Raji (cell line): ENCODE measurements around the gene TGFBR1.

ENCODE experiments used
- POLR2A ChIP-seq: IDR thresholded peaks from 2 replicates; pipeline ENCODE4 v1.6.1; 2011; ENCODE audit warnings: low read depth, low read length, control low read depth; ENCODE audit not compliant: insufficient read depth

Gene TGFBR1

GRCh38 chr9:99112750-99113413 lies 8.0 kb downstream of the TGFBR1 start:
- no peak for TF ChIP-seq POLR2A

GRCh38 chr9:99113414-99114048 lies 8.6 kb downstream of the TGFBR1 start:
- no peak for TF ChIP-seq POLR2A

GRCh38 chr9:99114049-99114440 lies 9.1 kb downstream of the TGFBR1 start:
- TF ChIP-seq POLR2A, result no peak

GRCh38 chr9:99114846-99115500 lies 10.1 kb downstream of the TGFBR1 start:
- no peak for TF ChIP-seq POLR2A

GRCh38 chr9:99116003-99116411 lies 11.1 kb downstream of the TGFBR1 start:
- TF ChIP-seq POLR2A, result no peak

- 0 out of 2 replicates have a peak, but pooled peaks have one; percentile 15 for TF ChIP-seq POLR2A
Observed at GRCh38 chr9:99118782-99119466, 14.0 kb downstream of the TGFBR1 start.

- 0 out of 2 replicates have a peak, but pooled peaks have one; percentile 23 for TF ChIP-seq POLR2A
Observed at GRCh38 chr9:99119976-99120655, 15.2 kb downstream of the TGFBR1 start.

GRCh38 chr9:99121604-99122003 lies 16.7 kb downstream of the TGFBR1 start:
- TF ChIP-seq POLR2A, result no peak

- no peak for TF ChIP-seq POLR2A
Observed at GRCh38 chr9:99124534-99125255, 19.8 kb downstream of the TGFBR1 start.

- TF ChIP-seq POLR2A, result no peak
Observed at GRCh38 chr9:99125446-99125845, 20.5 kb downstream of the TGFBR1 start.

GRCh38 chr9:99126312-99126711 lies 21.4 kb downstream of the TGFBR1 start:
- no peak for TF ChIP-seq POLR2A

- no peak for TF ChIP-seq POLR2A
Observed at GRCh38 chr9:99127356-99128132, 22.6 kb downstream of the TGFBR1 start.

- TF ChIP-seq POLR2A, result no peak
Observed at GRCh38 chr9:99128133-99128406, 23.2 kb downstream of the TGFBR1 start.

GRCh38 chr9:99129091-99129490 lies 24.2 kb downstream of the TGFBR1 start:
- no peak for TF ChIP-seq POLR2A
